Psoas muscle (tissue), 8 donors: ENCODE data around the gene ZDHHC7. TPM values are rescaled to one million over a fixed set of nuclear protein-coding genes. Genes with fewer than 3 reads are reported as not detected.
A peak's percentile ranks its signal among the peaks of the same experiment; 100 is the strongest.

ENCODE experiments used
- ATAC-seq, 4 donors: fragments of 200-7000 bp; cut with Tn5 transposase; one replicate each; pipeline ENCODE4 v1.9.1; 2020; ENCODE audit warnings: moderate library complexity in 3 of 4, mild to moderate bottlenecking in 2 of 4
- DNase-seq, 2 donors: peaks; one replicate each; pipeline ENCODE4 v3.0.0-alpha.2; 2020
- H3K27ac ChIP-seq: fragments of 200-600 bp; one replicate; pipeline ENCODE4 v1.8.0; 2022
- H3K27me3 ChIP-seq, 3 donors: fragments of 200-600 bp in 1 of 3; one replicate each; pipeline versions ENCODE4 v1.6.1 to v1.8.0; 2013 to 2022; ENCODE audit warnings: low read length in 2 of 3, mild to moderate bottlenecking in 2 of 3, moderate library complexity in 1 of 3; ENCODE audit not compliant: insufficient read depth in 3 of 3
- H3K36me3 ChIP-seq, 2 donors: fragments of 200-600 bp in 1 of 2; one replicate each; pipeline versions ENCODE4 v1.6.1 to v1.8.0; 2013 to 2022; ENCODE audit warnings: low read depth in 1 of 2, mild to moderate bottlenecking in 1 of 2, moderate library complexity in 1 of 2; ENCODE audit not compliant: insufficient read depth in 1 of 2
- H3K4me1 ChIP-seq: fragments of 200-600 bp; one replicate; pipeline ENCODE4 v1.8.0; 2022
- H3K4me3 ChIP-seq: fragments of 200-600 bp; one replicate; pipeline ENCODE4 v1.8.0; 2022; ENCODE audit warnings: mild to moderate bottlenecking
- H3K9me3 ChIP-seq: fragments of 200-600 bp; one replicate; pipeline ENCODE4 v1.8.0; 2022
- WGBS, 3 donors: extraction: QIAGEN DNeasy Blood & Tissue Kit; methylation state at CpG; one replicate each; pipeline versions ENCODE4 v1.1.6 to v1.1.7; 2013; 5-methylcytosine and 5-hydroxymethylcytosine counted together
- intact Hi-C, 2 donors: fragments of 100-400 bp; cut with DNase I; formaldehyde crosslinking; loops; one replicate each; pipeline versions ENCODE4 v1.11.0 to v1.14.2; 2022
- polyA plus RNA-seq, 3 donors: library from polyadenylated mRNA; stranded (reverse); fragments of 200-250 nt; gene quantifications; one replicate each; pipeline ENCODE4 v1.2.3, GENCODE V29; 2013
- total RNA-seq, 4 donors: library from RNA; stranded (reverse); fragmentation: NEBNext Ultra II Directional in 2 of 4; extraction: Animal tissue kit (Norgen Biotek cat#: 25700) in 2 of 4; gene quantifications; one replicate each; pipeline versions ENCODE4 v1.2.1 to v1.2.4, GENCODE V29; 2021 to 2023
- TF ChIP-seq, protein P1 (sequence below): fragments of 200-600 bp; IDR thresholded peaks from one replicate; pipeline ENCODE4 v1.8.0; 2022; ENCODE audit warnings: antibody characterized with exemption
- donor health status: healthy with polysubstance abuse.
- donor health status: DM: no; HTN: no; CAD: no; lungs with moderate emphysema.
- donor health status: Bipolar disorder and iron deficiency.
- donor health status: healthy.
- donor health status: DM: yes; HTN: yes; CAD: no.
- donor health status: DM: no; HTN: no; CAD: no.
- donor health status: DM: no; HTN: no; CAD: no.
- donor health status: DM: yes; HTN: yes; CAD: no.

The ZDHHC7 gene
- total and polyA plus RNA-seq, 7 donors, result 19.7 to 96.0 (median 38.0) TPM

DNA sequence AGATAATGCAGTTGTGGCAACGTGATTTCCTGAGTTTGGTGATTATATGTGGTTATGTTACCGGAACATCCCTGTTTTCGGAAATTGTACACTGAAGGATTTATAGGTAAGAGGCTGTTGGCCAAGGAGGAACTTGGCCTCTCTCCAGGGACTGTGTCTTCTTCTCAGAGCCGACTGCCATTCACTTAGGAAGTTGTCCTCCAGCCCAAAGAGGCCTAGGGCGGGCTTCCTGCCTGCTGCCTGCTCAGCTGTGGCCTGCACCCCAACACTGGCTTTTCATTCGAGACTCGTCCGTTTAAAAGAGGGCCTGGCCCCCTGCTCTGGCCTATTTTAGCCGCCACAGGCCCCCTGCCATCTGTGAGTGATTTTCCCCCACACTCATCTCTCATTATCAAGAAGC, 64.3 kb downstream of the ZDHHC7 start:
- ATAC-seq (peak in 2 of 4 donors; percentile 26 to 60), DNase-seq (no peak)
- no peaks in the 10 kb centered on the region for H3K27me3 ChIP-seq
- intact Hi-C loops, result no loop called here
- no peaks in the 10 kb centered on the region for H3K36me3 ChIP-seq
- no peaks in the 10 kb centered on the region for H3K4me1 ChIP-seq
- WGBS, 3 donors, result 30 to 64% (median 43%) methylated on average over 9 of the region's 9 CpGs
- H3K4me3 ChIP-seq, result no peak overlapping the region
- H3K27ac ChIP-seq, result no peak overlapping the region
- TF ChIP-seq, protein P1, sequence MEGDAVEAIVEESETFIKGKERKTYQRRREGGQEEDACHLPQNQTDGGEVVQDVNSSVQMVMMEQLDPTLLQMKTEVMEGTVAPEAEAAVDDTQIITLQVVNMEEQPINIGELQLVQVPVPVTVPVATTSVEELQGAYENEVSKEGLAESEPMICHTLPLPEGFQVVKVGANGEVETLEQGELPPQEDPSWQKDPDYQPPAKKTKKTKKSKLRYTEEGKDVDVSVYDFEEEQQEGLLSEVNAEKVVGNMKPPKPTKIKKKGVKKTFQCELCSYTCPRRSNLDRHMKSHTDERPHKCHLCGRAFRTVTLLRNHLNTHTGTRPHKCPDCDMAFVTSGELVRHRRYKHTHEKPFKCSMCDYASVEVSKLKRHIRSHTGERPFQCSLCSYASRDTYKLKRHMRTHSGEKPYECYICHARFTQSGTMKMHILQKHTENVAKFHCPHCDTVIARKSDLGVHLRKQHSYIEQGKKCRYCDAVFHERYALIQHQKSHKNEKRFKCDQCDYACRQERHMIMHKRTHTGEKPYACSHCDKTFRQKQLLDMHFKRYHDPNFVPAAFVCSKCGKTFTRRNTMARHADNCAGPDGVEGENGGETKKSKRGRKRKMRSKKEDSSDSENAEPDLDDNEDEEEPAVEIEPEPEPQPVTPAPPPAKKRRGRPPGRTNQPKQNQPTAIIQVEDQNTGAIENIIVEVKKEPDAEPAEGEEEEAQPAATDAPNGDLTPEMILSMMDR, result no peak
- no peaks in the 10 kb centered on the region for H3K9me3 ChIP-seq

- H3K27ac ChIP-seq, result no peak overlapping the region
- no peaks in the 10 kb centered on the region for H3K4me1 ChIP-seq
- no peaks in the 10 kb centered on the region for H3K27me3 ChIP-seq
- no peak for ATAC-seq
- WGBS, 3 donors, result 85 to 88% (median 86%) methylated on average over 4 of the region's 4 CpGs
- H3K36me3 ChIP-seq, result no peaks in the 10 kb centered on the region
- TF ChIP-seq, protein P1, result no peak
- intact Hi-C loops, result no loop called here
- H3K4me3 ChIP-seq, result no peak overlapping the region
- no peaks in the 10 kb centered on the region for H3K9me3 ChIP-seq
- no peak for DNase-seq
Observed at GRCh38 chr16:84943620-84944019, 67.7 kb downstream of the ZDHHC7 start.

GRCh38 chr16:84942786-84943185, 68.5 kb downstream of the ZDHHC7 start:
- ATAC-seq (no peak), DNase-seq (no peak)
- Histone ChIP-seq H3K36me3 (no peaks in the 10 kb centered on the region), H3K9me3 (no peaks in the 10 kb centered on the region), H3K4me1 (no peaks in the 10 kb centered on the region), H3K27ac (no peak overlapping the region), H3K27me3 (no peaks in the 10 kb centered on the region), H3K4me3 (no peak overlapping the region)
- 96 to 99% (median 97%) methylated on average over 4 of the region's 4 CpGs for WGBS, 3 donors
- TF ChIP-seq, protein P1, result no peak
- intact Hi-C loops, result no loop called here

- TF ChIP-seq, protein P1, result no peak
- no peak for DNase-seq
- H3K27ac ChIP-seq, result no peak overlapping the region
- no peaks in the 10 kb centered on the region for H3K9me3 ChIP-seq
- H3K4me1 ChIP-seq, result no peaks in the 10 kb centered on the region
- H3K4me3 ChIP-seq, result no peak overlapping the region
- no peaks in the 10 kb centered on the region for H3K36me3 ChIP-seq
- H3K27me3 ChIP-seq, result no peaks in the 10 kb centered on the region
- intact Hi-C loops, result no loop called here
- 94 to 96% (median 95%) methylated on average over 10 of the region's 10 CpGs for WGBS, 3 donors
- peak in 1 of 4 donors; percentile 16 for ATAC-seq
Observed at GRCh38 chr16:84941921-84942320, 69.4 kb downstream of the ZDHHC7 start.
